ENCODE data around the gene LRP1B.

The LRP1B gene

DNA sequence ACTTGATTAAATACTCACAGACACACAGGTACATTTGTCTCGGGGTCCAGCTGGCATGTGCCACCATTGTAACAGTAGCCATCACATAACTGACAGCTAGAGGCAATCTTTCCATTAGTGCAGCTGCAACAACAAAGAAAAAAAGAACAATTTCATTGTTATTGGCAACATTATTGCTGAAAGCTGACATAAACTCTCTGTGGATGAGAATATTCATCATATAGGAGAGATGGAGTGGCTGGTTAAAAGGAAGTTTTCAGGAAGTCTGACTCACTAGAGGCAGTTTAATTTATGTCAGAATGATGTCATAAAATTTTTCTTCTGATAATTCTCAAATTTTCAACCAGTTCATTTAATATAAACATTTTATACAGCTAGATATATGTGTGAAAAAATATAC is 1860.6 kb downstream of the LRP1B start:
- TF ChIP-seq TAF1 (IDR thresholded peaks at IDR 0.05; ENCODE audit: borderline replicate concordance, insufficient read depth, low read length) (no peak), FOXP2 (optimal IDR thresholded peaks at IDR 0.05; ENCODE audit: borderline replicate concordance, extremely low read depth, extremely low read length, insufficient read depth) (no peak), POLR2AphosphoS5 (IDR thresholded peaks at IDR 0.05; ENCODE audit: low read depth, low read length) (no peak), SIN3A (IDR thresholded peaks at IDR 0.05; ENCODE audit: borderline replicate concordance, insufficient read depth, low read length) (no peak)
- TF ChIP-seq, protein P1, sequence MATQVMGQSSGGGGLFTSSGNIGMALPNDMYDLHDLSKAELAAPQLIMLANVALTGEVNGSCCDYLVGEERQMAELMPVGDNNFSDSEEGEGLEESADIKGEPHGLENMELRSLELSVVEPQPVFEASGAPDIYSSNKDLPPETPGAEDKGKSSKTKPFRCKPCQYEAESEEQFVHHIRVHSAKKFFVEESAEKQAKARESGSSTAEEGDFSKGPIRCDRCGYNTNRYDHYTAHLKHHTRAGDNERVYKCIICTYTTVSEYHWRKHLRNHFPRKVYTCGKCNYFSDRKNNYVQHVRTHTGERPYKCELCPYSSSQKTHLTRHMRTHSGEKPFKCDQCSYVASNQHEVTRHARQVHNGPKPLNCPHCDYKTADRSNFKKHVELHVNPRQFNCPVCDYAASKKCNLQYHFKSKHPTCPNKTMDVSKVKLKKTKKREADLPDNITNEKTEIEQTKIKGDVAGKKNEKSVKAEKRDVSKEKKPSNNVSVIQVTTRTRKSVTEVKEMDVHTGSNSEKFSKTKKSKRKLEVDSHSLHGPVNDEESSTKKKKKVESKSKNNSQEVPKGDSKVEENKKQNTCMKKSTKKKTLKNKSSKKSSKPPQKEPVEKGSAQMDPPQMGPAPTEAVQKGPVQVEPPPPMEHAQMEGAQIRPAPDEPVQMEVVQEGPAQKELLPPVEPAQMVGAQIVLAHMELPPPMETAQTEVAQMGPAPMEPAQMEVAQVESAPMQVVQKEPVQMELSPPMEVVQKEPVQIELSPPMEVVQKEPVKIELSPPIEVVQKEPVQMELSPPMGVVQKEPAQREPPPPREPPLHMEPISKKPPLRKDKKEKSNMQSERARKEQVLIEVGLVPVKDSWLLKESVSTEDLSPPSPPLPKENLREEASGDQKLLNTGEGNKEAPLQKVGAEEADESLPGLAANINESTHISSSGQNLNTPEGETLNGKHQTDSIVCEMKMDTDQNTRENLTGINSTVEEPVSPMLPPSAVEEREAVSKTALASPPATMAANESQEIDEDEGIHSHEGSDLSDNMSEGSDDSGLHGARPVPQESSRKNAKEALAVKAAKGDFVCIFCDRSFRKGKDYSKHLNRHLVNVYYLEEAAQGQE (IDR thresholded peaks at IDR 0.05; ENCODE audit: insufficient read depth in 1 of 2, low read depth in 2 of 2, low read length in 2 of 2): no peak

DNA sequence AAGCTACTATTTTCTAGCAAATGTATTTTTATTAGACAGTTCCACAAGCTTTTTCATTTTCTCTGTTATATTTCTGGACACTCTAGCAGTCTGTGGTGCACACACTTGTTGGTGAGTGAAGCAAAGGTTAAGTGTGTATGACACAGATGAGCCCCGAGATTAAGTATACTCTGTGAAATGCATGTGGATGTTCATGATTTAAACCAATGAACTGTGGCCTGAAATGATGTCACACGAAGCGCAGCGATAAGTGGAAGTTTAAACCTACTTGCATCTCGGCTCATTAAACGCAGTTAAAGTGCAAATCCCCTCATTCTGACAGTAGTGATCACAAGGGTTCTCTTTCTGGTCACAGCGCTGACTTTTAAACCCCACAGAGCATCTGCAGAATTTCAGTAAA is 1861.8 kb downstream of the LRP1B start:
- no peak for TF ChIP-seq SIN3A (IDR thresholded peaks at IDR 0.05; ENCODE audit: borderline replicate concordance, insufficient read depth, low read length)
- TF ChIP-seq POLR2AphosphoS5 (IDR thresholded peaks at IDR 0.05; ENCODE audit: low read depth, low read length): no peak
- TF ChIP-seq, protein P1 (IDR thresholded peaks at IDR 0.05; ENCODE audit: insufficient read depth in 1 of 2, low read depth in 2 of 2, low read length in 2 of 2): no peak
- no peak for TF ChIP-seq FOXP2 (optimal IDR thresholded peaks at IDR 0.05; ENCODE audit: borderline replicate concordance, extremely low read depth, extremely low read length, insufficient read depth)
- no peak for TF ChIP-seq TAF1 (IDR thresholded peaks at IDR 0.05; ENCODE audit: borderline replicate concordance, insufficient read depth, low read length)

DNA sequence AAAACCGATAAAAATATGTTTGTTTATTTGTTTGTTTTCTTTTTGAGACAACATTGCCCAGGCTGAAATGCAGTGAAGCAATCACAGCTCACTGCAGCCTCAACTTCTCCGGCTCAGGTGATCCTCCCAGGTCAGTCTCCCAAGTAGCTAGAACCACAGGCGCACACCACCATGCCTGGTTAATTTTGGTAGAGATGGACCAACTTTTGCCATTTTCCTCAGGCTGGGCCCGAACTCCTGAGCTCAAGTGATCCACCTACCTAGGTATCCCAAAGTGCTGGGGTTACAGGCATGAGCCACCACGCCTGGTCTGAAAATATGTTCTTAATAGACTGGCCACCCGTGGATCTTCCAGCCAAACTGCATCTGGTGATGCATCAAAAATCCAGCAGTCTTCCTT is 1867.9 kb downstream of the LRP1B start:
- TF ChIP-seq FOXP2 (optimal IDR thresholded peaks at IDR 0.05; ENCODE audit: borderline replicate concordance, extremely low read depth, extremely low read length, insufficient read depth) (no peak), SIN3A (IDR thresholded peaks at IDR 0.05; ENCODE audit: borderline replicate concordance, insufficient read depth, low read length) (no peak), POLR2AphosphoS5 (IDR thresholded peaks at IDR 0.05; ENCODE audit: low read depth, low read length) (no peak), TAF1 (IDR thresholded peaks at IDR 0.05; ENCODE audit: borderline replicate concordance, insufficient read depth, low read length) (no peak)
- TF ChIP-seq, protein P1 (IDR thresholded peaks at IDR 0.05; ENCODE audit: insufficient read depth in 1 of 2, low read depth in 2 of 2, low read length in 2 of 2): no peak

DNA sequence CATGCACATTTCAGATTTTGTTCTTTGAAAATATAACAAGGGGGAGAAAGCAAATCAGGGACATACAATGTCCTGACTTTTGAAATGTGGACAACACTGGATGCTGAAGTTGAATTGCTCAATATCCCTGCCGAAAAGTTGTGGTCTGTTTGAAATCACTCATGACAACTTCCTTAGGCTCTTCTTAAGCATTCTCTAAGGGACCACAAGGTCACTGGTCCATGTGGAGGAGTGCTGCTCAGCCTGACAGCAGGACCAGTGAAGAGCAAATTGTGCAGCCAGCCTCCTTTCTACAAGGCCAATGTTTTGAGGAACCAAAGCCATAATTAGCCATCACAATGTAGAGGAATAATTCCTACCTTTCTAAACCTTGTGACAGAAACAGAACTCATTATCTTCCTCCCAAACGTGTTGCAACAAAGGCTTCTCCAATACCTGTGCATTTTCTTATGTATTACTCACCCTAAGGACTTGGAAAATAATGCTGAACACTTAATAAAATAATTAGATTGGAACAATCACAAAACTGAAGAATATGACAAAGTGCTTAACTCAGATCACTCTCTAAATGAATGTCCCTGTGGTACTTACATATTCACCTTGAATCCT is 1873.0 kb downstream of the LRP1B start:
- no peak for TF ChIP-seq FOXP2 (optimal IDR thresholded peaks at IDR 0.05; ENCODE audit: borderline replicate concordance, extremely low read depth, extremely low read length, insufficient read depth)
- TF ChIP-seq POLR2AphosphoS5 (IDR thresholded peaks at IDR 0.05; ENCODE audit: low read depth, low read length): no peak
- no peak for TF ChIP-seq SIN3A (IDR thresholded peaks at IDR 0.05; ENCODE audit: borderline replicate concordance, insufficient read depth, low read length)
- TF ChIP-seq TAF1 (IDR thresholded peaks at IDR 0.05; ENCODE audit: borderline replicate concordance, insufficient read depth, low read length): no peak
- TF ChIP-seq, protein P1 (IDR thresholded peaks at IDR 0.05; ENCODE audit: insufficient read depth in 1 of 2, low read depth in 2 of 2, low read length in 2 of 2): no peak

All from PFSK-1 (cell line).